Heart left ventricle (tissue), 16 donors: ENCODE measurements around the gene HMGB4. TPM values are rescaled to one million over a fixed set of nuclear protein-coding genes. Genes with fewer than 3 reads are reported as not detected.

Experiments used
- ATAC-seq, 4 donors: fragments of 200-7000 bp; cut with Tn5 transposase; one replicate each; pipeline ENCODE4 v1.9.1; 2020 to 2022; ENCODE audit warnings: moderate library complexity in 4 of 4, mild to moderate bottlenecking in 3 of 4, moderate number of reproducible peaks in 1 of 4
- DNase-seq, 5 donors: peaks; one replicate each; pipeline ENCODE4 v3.0.0-alpha.2; 2020
- H3K27ac ChIP-seq, 12 donors: fragments of 200-600 bp; sonication (generic) in 4 of 12; one replicate each; pipeline versions ENCODE4 v1.5.0 to v1.8.0; 2016 to 2022; ENCODE audit warnings: mild to moderate bottlenecking in 2 of 12
- H3K27me3 ChIP-seq, 9 donors: fragments of 200-600 bp; sonication (generic) in 2 of 9; one replicate each; pipeline versions ENCODE4 v1.5.1 to v1.8.0; 2016 to 2022; ENCODE audit warnings: mild to moderate bottlenecking in 3 of 9
- H3K36me3 ChIP-seq, 9 donors: fragments of 200-600 bp; sonication (generic) in 2 of 9; one replicate each; pipeline versions ENCODE4 v1.5.0 to v1.8.0; 2018 to 2022; ENCODE audit warnings: mild to moderate bottlenecking in 2 of 9
- H3K4me1 ChIP-seq, 12 donors: fragments of 200-600 bp; sonication (generic) in 4 of 12; one replicate each; pipeline versions ENCODE4 v1.5.0 to v1.8.0; 2016 to 2022; ENCODE audit warnings: mild to moderate bottlenecking in 3 of 12
- H3K4me3 ChIP-seq, 12 donors: fragments of 200-600 bp; sonication (generic) in 4 of 12; one replicate each; pipeline versions ENCODE4 v1.5.0 to v1.8.0; 2017 to 2022; ENCODE audit warnings: mild to moderate bottlenecking in 9 of 12, moderate library complexity in 4 of 12
- H3K9me3 ChIP-seq, 12 donors: fragments of 200-600 bp; sonication (generic) in 4 of 12; one replicate each; pipeline versions ENCODE4 v1.5.0 to v1.8.0; 2016 to 2022; ENCODE audit warnings: mild to moderate bottlenecking in 1 of 12
- POLR2A ChIP-seq, 2 donors: fragments of 450-650 bp; IDR thresholded peaks; one replicate each; pipeline ENCODE4 v1.6.1; 2017; ENCODE audit warnings: antibody characterized with exemption in 2 of 2, mild to moderate bottlenecking in 2 of 2, moderate library complexity in 2 of 2
- WGBS, 4 donors: extraction: QIAGEN DNeasy Blood & Tissue Kit in 2 of 4; methylation state at CpG; one replicate each; pipeline versions ENCODE4 v1.1.5 to v1.1.7; 2013 to 2018; 5-methylcytosine and 5-hydroxymethylcytosine counted together
- intact Hi-C, 10 donors: fragments of 100-400 bp; cut with DNase I; formaldehyde crosslinking; loops; one replicate each; pipeline versions ENCODE4 v1.11.1 to v1.14.2; 2022
- polyA plus RNA-seq, 2 donors: library from polyadenylated mRNA; stranded (reverse); fragments of 200-250 nt; gene quantifications; one replicate each; pipeline ENCODE4 v1.2.3, GENCODE V29; 2013
- total RNA-seq, 9 donors: library from RNA; depleted of rRNA in 2 of 9; stranded (reverse); fragments of >200 nt in 2 of 9; fragmentation: NEBNext Ultra II Directional in 3 of 9; extraction: Animal tissue kit (Norgen Biotek cat#: 25700) in 3 of 9; gene quantifications; one replicate each; pipeline versions ENCODE4 v1.1.0 to v1.2.4, GENCODE V29; 2016 to 2023
- TF ChIP-seq, protein P1 (sequence below), 12 donors: fragments of 200-600 bp; sonication (generic) in 4 of 12; IDR thresholded peaks; one replicate each; pipeline versions ENCODE4 v1.5.0 to v1.8.0; 2018 to 2022; ENCODE audit warnings: antibody characterized with exemption in 12 of 12, mild to moderate bottlenecking in 5 of 12
- donor health status: ischemic (EF 13 %, LVEDD 7.1; RV severe dilation, severe dysfunction).
- donor health status: healthy with polysubstance abuse.
- donor health status: DM: no; HTN: yes; CAD: no.
- donor health status: DM: no; HTN: no; CAD: no.
- donor health status: ischemic (EF 25% LVEDD 6.9; RV normal size, moderate dysfunction).
- donor health status: ischemic (EF 25% LVEDD 5.7; RV mildly dilated, moderate dysfunction).
- donor health status: healthy.
- donor health status: DM: yes; HTN: yes; CAD: no.
- donor health status: ischemic (EF 35%, LVEDD 5.7; RV mildly dilated, moderate dysfunction).
- donor health status: nonischemic (EF 11% LVEDD 7.7; RV severe dilation, severe dysfunction).
- donor health status: DM: yes; HTN: yes; CAD: no.
- donor health status: PGD.
- donor health status: ischemic (EF 29% LVEDD 5.4; RV normal size, mild dysfunction).
- donor health status: nonischemic (EF 23%, LVEDD 6.1; RV moderate dilation, normal function).

HMGB4 gene
- total and polyA plus RNA-seq, 11 donors: not detected

DNA sequence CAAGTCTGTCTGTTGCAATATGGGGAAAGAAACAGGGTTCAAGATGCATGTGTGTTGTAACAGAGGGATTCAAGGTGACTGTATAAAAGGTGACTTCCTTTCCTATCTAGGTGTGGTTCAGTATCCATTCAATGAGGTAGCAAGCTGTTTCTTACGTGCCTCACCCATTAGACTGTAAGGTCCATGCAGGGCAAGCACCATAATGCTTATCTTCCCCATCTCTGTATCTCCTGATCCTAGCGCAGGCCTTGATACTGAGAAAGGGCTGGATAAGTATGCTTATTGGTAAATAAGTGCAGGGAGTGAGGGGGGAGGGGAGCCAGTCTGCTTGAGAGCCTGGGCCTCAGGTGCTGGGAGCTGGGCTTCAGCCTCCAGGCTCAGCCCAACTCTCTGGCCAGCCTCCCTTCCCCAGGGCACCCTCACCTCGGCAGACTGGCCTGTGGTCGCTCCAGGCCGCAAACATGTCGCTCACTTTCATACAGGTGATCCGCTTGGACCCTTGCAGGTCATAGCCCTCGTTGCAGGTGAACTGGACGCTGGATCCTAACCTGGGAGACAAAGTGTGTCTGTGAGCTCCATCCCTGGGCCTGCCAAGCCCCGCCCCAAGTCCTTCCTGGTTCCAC is 44.5 kb upstream of the HMGB4 start:
- TF ChIP-seq, protein P1, sequence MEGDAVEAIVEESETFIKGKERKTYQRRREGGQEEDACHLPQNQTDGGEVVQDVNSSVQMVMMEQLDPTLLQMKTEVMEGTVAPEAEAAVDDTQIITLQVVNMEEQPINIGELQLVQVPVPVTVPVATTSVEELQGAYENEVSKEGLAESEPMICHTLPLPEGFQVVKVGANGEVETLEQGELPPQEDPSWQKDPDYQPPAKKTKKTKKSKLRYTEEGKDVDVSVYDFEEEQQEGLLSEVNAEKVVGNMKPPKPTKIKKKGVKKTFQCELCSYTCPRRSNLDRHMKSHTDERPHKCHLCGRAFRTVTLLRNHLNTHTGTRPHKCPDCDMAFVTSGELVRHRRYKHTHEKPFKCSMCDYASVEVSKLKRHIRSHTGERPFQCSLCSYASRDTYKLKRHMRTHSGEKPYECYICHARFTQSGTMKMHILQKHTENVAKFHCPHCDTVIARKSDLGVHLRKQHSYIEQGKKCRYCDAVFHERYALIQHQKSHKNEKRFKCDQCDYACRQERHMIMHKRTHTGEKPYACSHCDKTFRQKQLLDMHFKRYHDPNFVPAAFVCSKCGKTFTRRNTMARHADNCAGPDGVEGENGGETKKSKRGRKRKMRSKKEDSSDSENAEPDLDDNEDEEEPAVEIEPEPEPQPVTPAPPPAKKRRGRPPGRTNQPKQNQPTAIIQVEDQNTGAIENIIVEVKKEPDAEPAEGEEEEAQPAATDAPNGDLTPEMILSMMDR (IDR thresholded peaks at IDR 0.05): no peak
- TF ChIP-seq POLR2A (IDR thresholded peaks at IDR 0.05): no peak
- no peaks in the 10 kb centered on the region for H3K4me1 ChIP-seq
- WGBS, 4 donors: 78 to 82% (median 81%) methylated on average over 10 of the region's 10 CpGs

GRCh38 chr1:33819913-33820311 is 44.0 kb upstream of the HMGB4 start:
- TF ChIP-seq, protein P1 (IDR thresholded peaks at IDR 0.05): no peak
- TF ChIP-seq POLR2A (IDR thresholded peaks at IDR 0.05): no peak
- Histone ChIP-seq H3K9me3 (no peaks in the 10 kb centered on the region), H3K4me3 (no peak overlapping the region), H3K4me1 (no peaks in the 10 kb centered on the region), H3K27ac (no peak overlapping the region), H3K27me3 (peaks cover 0 to 8% (median 0%) of the 10 kb centered on the region in 9 donors), H3K36me3 (no peaks in the 10 kb centered on the region)
- ATAC-seq (no peak), DNase-seq (no peak)
- WGBS, 4 donors: 70 to 74% (median 73%) methylated on average over 7 of the region's 7 CpGs
- intact Hi-C loops: no loop called here

More for the DNA sequence above, 44.5 kb upstream of the HMGB4 start:
- H3K36me3 ChIP-seq: no peaks in the 10 kb centered on the region
- H3K4me3 ChIP-seq: no peak overlapping the region
- ATAC-seq: no peak
- no peak overlapping the region for H3K27ac ChIP-seq
- H3K27me3 ChIP-seq: peaks cover 0 to 8% (median 0%) of the 10 kb centered on the region in 9 donors
- no peaks in the 10 kb centered on the region for H3K9me3 ChIP-seq
- DNase-seq: no peak
- intact Hi-C loops: no loop called here

DNA sequence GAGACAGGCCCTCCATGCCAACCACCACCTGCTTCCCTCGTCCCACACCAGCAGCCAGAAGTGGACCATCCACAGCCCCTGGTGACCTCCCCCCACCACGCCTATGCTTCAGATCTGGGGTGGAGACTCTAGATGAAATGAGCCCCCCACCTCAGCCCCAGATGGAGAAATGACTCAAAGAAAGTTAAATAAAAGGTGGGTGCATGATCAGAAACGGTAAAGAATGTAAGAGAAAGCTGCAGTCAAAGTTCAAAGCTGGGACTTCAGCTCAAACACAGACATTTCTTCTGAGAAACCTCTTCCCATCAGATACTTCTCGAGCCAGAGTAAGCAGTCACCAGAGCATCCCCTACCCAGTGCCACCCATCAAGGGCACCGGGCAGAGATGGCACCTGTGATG is 43.1 kb upstream of the HMGB4 start:
- Histone ChIP-seq H3K4me3 (no peak overlapping the region), H3K9me3 (no peaks in the 10 kb centered on the region), H3K27me3 (peaks cover 0 to 8% (median 0%) of the 10 kb centered on the region in 9 donors), H3K36me3 (no peaks in the 10 kb centered on the region), H3K27ac (no peak overlapping the region), H3K4me1 (no peaks in the 10 kb centered on the region)
- DNase-seq: no peak
- TF ChIP-seq, protein P1 (IDR thresholded peaks at IDR 0.05): no peak
- no peak for TF ChIP-seq POLR2A (IDR thresholded peaks at IDR 0.05)
- no peak for ATAC-seq
- 68 to 82% (median 71%) methylated on average over 5 of the region's 5 CpGs for WGBS, 4 donors
- intact Hi-C loops: no loop called here

DNA sequence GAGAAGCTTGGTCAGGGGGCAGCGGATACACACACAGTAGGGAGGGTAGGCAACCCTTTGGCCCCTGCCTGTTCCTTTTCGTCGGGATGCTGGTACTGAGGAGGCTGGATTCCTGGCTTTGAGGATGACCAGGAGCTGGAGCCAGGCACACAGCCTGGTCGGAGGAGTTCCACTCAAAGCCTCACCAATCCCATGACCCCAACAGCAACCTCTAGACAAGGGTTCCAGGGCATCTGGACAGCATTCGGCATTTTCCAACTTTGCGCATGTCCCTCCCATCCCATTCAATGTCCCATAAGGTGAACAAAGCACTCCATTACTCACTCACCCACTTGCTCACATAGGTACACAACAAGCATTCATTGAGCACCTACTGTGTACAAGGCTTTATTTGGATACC is 42.6 kb upstream of the HMGB4 start:
- Histone ChIP-seq H3K9me3 (no peaks in the 10 kb centered on the region), H3K4me1 (no peaks in the 10 kb centered on the region), H3K4me3 (no peak overlapping the region), H3K27me3 (peaks cover 0 to 8% (median 0%) of the 10 kb centered on the region in 9 donors), H3K36me3 (no peaks in the 10 kb centered on the region), H3K27ac (no peak overlapping the region)
- intact Hi-C loops: no loop called here
- DNase-seq (no peak), ATAC-seq (no peak)
- TF ChIP-seq POLR2A (IDR thresholded peaks at IDR 0.05): no peak
- TF ChIP-seq, protein P1 (IDR thresholded peaks at IDR 0.05): no peak
- WGBS, 4 donors: 87 to 94% (median 91%) methylated on average over 5 to 6 of the region's 6 CpGs
